GM21576 (cell line): ENCODE results near the gene CD2BP2.
"Not testable (repeated sequence)": the region's sequence is repeated elsewhere in the genome, so short reads cannot be mapped to it uniquely, and the experiment has no call there.

ENCODE experiments used
- ATAC-seq: cut with Tn5 transposase; IDR thresholded peaks from one replicate; pipeline ENCODE4 v1.9.1; 2021; ENCODE audit warnings: mild to moderate bottlenecking, moderate library complexity; ENCODE audit not compliant: unreplicated experiment

Gene CD2BP2

DNA sequence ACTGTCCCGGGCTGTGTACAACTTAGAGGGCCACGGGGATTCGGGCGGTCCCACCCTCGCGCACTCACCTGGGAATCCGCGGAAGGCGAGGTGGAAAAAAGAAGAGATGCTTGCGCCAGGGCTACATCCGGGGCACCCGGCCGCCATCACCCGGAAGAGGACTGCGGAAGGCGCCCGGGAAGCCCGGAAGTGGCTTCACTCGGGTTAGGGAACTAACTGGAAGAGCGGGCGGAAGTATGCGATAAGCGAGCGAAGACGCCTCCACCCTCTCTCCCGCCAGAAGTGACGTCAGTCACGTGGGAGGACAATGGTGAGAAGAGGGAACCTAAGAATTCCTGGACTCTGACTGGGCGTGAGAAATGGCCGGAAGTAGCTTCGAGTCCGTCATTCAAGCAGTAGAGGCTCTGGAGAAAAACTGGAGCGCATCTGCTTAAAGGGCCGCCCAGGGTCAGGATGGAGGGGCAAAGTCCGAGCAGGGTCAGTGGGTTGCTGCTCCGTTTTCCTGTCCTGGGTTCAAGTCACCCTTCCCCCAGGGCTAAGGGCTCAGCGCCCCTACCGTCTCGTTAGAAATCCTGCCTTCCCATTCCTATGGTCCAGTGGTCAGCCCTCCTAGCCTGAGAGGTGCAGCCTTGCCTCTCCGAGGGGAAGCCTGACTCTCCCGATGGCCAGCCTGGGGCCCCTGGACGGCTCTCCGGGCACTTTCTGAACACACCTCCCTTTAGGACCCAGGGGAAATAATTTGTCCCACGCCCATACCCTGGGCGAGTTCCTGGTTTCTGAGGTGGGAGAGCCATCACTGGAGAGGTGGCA lies at the start of gene CD2BP2:
TSS of gene CD2BP2 (minus strand) at position 165 of the 810 bp plus-strand sequence. CDS start 627 bp downstream, outside the sequence.
- ATAC-seq, result peak; percentile 53

GRCh38 chr16:30401768-30402425 lies 46.8 kb upstream of the CD2BP2 start:
- ATAC-seq, result no peak

GRCh38 chr16:30399435-30400186 lies 44.5 kb upstream of the CD2BP2 start:
- ATAC-seq, result no peak

DNA sequence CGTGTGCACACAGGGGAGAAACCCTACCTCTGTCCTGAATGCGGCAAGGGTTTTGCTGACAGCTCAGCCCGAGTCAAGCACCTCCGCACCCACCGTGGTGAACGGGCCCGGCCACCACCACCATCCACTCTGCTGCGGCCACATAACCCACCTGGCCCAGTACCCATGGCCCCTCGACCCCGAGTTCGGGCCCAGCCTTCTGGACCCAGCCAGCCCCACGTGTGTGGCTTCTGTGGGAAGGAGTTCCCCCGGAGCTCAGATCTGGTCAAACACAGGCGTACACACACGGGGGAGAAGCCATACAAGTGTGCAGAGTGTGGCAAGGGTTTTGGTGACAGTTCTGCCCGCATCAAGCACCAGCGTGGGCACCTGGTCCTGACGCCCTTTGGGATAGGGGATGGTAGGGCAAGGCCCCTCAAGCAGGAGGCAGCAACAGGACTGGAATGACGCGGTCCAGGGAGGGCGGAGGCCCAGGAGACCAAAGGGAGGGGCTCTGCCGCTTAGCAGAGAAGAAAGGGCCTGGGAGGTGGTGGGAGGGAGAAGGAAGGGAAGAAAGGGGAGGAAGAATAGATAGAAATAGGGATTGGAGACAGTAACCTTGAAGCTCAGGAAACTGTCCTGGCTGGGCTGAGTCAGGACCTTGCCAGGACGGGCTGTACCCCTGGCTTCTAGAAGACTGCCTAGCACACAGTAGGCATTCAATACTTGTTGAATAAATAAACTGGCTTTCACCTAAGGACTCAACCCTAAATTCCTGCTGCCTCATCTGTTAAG lies 43.7 kb upstream of the CD2BP2 start:
- ATAC-seq, result no peak

DNA sequence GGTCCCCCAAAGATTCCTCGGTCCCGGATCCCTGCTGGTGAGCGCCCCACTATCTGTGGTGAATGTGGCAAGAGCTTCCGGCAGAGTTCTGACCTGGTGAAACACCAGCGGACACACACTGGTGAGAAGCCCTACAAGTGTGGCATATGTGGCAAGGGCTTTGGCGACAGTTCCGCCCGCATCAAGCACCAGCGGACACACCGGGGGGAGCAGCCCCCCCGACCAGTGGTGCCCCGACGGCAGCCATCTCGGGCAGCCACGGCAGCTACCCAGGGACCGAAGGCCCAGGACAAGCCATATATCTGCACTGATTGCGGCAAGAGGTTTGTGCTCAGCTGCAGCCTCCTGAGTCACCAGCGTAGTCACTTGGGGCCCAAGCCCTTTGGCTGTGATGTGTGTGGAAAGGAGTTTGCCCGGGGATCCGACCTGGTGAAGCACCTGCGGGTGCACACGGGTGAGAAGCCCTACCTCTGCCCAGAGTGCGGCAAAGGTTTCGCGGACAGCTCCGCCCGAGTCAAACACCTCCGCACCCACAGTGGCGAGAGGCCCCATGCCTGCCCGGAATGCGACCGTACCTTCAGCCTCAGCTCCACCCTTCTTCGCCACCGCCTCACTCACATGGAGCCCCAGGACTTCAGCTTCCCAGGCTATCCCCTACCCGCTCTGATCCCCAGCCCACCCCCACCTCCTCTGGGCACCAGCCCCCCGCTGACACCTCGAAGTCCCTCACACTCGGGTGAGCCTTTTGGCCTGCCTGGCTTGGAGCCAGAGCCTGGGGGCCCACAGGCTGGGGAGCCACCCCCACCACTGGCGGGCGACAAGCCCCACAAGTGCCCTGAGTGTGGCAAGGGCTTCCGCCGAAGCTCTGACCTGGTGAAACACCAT lies 42.9 kb upstream of the CD2BP2 start:
- ATAC-seq, result no peak

DNA sequence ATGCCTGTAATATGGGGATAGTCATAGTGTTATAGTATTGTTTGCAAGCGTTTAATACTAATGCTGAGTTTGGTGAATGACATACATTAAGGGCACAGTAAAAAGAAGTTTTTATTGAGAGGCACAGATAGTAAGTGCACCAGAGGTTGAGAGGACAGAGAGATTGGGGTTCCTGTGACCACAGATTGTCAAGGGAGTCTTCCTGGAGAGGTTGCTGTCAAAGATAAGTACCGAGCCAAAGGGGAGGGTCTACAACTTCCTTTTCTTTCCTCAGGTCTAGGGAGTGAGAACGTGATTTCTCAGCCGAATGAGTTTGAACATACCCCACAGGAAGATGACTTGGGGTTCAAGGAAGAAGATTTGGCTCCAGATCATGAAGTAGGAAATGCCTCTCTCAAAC lies 41.9 kb upstream of the CD2BP2 start:
- ATAC-seq, result no peak

DNA sequence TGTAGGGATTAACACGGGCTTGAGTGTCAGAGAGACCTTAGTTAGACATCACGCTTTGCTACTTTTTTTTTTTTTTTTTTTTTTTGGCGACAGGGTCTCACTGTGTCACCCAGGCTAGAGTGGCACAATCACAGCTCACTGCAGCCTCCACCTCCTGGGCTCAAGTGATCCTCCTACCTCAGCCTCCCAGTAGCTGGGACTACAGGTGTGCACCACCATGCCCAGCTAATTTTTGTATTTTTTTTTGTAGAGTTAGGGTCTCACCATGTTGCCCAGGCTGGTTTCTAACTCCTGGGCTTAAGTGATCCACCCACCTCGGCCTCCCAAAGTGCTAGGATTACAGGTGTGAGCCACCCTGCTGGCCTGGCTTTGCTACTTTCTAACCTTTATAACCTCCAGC lies 41.5 kb upstream of the CD2BP2 start:
- ATAC-seq, result not testable (repeated sequence)

GRCh38 chr16:30395992-30396585 lies 41.0 kb upstream of the CD2BP2 start:
- ATAC-seq, result no peak

DNA sequence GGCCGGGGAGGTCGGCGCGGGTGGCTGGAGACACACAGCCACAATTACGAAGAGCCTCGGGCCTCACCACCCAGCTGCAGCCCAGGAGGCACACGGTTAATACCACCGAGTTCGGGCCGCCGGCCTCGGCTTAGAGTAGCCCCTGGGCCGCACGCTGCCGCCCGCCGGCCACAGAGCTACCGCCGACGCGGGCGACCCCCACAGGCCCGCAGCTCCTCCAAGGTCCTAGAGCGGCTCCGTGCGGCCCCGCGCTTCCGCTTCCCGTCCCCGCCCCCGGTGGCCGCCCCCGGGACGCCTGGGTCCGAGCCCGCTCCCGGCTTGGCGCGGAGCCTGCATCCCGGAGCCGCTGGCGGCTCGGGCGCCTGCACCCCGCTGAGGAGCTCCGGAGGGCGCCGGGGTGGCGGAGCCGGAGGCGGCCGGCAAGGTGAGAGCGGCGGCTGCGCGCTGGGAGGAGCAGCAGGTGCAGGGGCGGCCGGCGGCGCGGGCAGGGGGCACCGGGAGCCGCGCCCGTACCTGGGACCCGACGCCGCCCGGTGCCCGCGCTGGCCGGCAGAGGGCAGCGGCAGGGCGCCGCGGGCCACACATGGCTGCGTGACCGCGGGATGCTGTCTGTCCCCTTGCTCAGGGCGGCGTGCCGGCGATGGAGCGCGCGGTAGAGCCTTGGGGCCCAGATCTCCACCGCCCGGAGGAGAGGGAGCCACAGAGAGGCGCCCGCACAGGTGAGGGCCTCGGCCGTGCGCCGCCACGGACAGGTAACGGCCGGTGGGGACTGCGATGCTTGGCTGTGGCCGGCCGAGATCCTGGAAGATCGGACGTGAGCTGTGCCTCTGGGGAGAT lies 40.3 kb upstream of the CD2BP2 start, which contains the start of gene ZNF48:
TSS of gene ZNF48 (plus strand) at position 266 of the 837 bp plus-strand sequence. CDS start at position 641, 375 bp downstream.
- ATAC-seq, result peak; percentile 58

DNA sequence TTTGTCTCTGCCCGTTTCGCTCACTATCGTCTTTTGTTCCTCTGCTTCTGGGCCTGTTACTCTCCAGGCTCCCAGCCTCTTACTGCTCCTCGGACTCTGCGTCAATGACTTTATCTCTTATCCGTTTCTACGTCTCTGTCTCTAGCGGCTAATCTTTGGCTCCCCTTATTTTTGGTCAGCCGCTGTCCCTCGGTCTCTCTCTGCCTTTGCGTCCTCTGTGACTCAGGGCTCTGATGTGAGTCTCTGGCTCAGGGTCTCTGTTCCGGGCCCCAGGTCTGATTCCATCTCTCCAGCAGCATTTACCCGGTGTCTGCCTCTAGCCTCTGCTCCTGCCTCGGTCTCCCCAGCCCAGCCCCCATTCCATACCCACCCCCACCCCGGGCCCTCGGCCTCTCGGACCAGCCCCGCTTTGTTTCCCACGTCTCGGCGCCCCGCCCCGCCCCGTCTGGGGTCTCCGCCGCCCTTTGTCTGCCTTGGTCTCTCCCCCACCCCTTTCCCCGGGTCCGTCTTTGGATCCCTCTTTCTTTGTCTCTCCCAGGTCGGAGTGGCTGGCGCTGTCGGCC lies 39.6 kb upstream of the CD2BP2 start:
- no peak for ATAC-seq

- no peak for ATAC-seq
Observed at GRCh38 chr16:30383521-30383920, 28.4 kb upstream of the CD2BP2 start.

DNA sequence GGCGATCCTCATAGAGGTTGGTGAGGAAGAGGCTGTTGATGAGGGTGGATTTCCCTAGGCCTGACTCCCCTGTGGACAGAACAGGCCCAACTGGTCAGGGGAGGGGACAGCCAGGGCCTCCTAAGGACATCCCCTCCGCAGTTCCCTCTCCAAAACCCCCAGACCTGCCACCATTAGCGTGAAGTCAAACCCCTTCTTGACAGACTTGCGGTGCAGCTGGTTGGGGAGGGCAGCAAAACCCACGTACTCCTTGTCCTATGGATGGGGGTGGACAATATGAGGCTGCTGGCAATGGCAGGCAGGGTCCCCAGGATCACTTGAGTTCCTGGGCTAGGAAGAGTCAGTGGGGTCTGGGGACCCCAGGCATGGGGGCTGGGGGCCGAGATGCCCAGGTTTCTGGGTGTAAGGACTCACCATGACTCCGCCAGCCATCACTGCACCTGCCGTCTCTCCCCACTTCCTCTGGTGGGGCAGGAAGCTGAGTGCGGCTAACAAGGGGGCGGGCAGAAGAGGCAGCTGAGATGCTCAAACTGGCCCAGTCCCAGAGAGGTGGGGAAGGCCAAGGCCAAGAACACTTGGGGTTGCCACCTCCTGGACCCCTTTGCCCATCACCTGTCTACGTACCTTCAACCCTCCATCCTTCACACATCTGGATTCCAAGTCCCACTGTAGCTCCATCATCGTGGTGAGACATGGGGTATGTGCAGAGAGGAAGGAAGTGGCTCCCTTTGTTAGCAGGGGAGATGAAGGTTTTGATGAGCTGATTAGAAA lies 27.2 kb upstream of the CD2BP2 start, which contains the start of gene SEPTIN1:
TSS of gene SEPTIN1 (minus strand) at position 451 of the 771 bp plus-strand sequence. CDS start at position 432, 19 bp downstream.
- no peak for ATAC-seq

GRCh38 chr16:30381291-30382041 lies 26.4 kb upstream of the CD2BP2 start:
- no peak for ATAC-seq

- no peak for ATAC-seq
Observed at GRCh38 chr16:30380803-30381208, 25.7 kb upstream of the CD2BP2 start.

GRCh38 chr16:30380072-30380802 lies 25.1 kb upstream of the CD2BP2 start:
- no peak for ATAC-seq
